GM21737 (cell line): Measurements from ENCODE around the gene MPP2.
"Not testable (repeated sequence)": the region's sequence is repeated elsewhere in the genome, so short reads cannot be mapped to it uniquely, and the experiment has no call there.

Source experiments
- ATAC-seq: cut with Tn5 transposase; IDR thresholded peaks from one replicate; pipeline ENCODE4 v1.9.1; 2021; ENCODE audit warnings: mild to moderate bottlenecking, moderate library complexity; ENCODE audit not compliant: unreplicated experiment

MPP2 gene, protein sequence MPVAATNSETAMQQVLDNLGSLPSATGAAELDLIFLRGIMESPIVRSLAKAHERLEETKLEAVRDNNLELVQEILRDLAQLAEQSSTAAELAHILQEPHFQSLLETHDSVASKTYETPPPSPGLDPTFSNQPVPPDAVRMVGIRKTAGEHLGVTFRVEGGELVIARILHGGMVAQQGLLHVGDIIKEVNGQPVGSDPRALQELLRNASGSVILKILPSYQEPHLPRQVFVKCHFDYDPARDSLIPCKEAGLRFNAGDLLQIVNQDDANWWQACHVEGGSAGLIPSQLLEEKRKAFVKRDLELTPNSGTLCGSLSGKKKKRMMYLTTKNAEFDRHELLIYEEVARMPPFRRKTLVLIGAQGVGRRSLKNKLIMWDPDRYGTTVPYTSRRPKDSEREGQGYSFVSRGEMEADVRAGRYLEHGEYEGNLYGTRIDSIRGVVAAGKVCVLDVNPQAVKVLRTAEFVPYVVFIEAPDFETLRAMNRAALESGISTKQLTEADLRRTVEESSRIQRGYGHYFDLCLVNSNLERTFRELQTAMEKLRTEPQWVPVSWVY

DNA sequence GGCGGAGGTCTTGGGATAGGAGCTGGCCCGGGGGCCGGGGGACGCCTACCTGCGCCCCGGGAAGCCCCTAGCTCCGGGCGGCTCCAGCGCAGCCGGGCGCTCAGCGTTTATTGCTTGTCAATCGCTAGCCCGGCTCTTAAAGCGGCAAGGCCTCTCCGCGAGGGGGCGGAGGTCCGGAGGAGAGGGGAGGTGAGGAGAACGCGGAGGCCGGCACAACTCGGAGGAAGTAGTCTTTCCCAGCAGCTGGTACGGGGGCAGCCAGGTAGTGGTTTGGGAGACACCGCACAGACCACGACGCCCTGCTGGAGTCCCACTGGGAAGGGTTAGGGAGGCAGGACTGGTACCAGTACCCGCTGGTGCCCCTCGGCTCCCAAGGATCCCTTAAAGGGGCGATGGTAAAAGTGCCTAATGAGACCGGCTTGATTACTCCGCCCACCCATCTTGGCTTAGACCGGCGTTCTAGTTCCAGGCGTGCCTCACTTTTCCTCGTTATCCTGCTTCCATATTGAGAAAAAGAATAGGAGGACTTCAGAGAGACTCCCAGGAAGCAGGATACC is at the start of gene MPP2:
Gene MPP2, minus strand, starts transcription at position 112 of the 557 bp plus-strand sequence. CDS start 3,076 bp downstream, outside the sequence.
- ATAC-seq, result no peak

DNA sequence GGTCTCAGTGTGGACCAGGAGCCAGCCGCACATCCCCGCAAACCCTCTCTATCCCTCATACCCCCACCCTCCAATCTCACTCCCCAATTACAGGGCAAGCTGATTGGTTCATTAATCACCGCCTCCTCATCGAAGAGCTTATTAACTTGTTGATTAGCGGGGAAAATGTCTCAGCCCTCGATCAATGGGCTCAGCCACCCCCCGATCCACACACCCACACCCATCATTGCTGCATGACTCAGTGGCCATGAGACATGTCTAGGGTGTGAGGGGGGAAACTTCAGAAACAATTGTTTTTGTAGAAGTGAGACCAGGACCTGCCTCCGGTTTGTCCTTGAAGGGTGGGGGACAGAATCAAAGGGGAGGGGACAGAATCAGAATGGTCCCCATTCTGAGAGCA is 48.9 kb upstream of the MPP2 start:
- no peak for ATAC-seq

DNA sequence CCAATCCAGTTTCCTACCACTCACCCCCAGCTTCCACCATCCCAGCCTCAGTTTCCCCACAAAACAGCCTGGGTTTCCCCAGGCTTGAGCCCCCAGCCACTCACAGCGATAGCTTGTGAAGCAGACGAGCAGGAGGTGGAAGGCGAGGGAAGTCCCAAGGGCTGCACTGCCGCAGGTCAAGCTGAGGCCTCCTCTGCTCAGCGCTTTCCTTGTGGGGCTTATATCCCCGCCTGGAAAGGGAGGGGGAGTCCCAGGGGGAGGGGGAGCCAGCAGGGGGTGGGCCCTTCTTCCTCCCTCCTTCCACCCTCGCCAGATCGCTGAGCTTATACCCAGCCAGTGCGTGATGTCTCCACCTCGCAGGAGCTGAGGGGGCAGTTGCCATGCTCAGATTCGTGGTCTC is 46.4 kb upstream of the MPP2 start, which contains the start of gene PYY:
Gene PYY, minus strand, starts transcription at position 195 of the 400 bp plus-strand sequence. CDS start 457 bp downstream, outside the sequence.
- no peak for ATAC-seq

- no peak for ATAC-seq
These were observed 45.7 kb upstream of the MPP2 start for GRCh38 chr17:43952724-43953666.

DNA sequence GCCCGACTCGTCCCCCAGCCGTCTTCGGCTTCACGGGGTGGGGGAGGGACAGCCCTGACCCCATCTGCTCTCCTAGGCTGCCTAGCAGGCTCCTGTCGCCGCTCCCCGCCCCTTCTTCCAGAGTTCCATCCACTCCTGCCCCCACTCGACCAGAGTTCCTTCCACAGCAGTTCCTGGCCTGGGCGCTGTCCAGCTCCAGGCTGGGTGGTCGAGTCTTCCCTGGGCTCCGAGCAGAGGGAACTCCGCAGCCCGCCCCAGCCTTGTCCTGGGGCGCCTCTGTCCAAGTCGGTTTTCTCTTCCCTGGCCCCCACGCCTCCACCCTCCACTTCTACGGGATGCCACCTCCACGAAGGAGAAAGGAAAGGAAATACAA is 45.0 kb upstream of the MPP2 start:
- ATAC-seq, result no peak

DNA sequence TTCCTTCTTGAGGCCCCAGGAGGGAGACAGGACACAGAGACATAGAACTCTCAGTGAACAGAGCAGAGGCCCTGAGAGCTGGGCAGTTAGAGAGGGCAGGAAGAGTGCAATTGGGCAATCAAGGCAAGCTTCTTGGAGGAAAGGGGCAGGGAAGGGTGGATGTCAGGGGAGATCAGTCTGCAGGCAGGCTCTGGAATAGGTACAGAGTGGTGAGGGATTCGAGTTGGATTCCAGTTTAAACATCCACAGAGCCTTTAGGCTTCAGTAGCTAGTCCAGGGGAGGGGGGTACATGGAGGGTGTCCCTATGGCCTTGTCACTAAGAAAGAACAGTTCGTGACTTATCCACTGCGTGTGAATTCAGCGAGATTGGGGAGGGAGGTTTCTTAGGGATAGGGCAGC is 44.4 kb upstream of the MPP2 start:
- ATAC-seq, result no peak

- no peak for ATAC-seq
These were observed 43.2 kb upstream of the MPP2 start for GRCh38 chr17:43950554-43950953.

GRCh38 chr17:43949781-43950180 is 42.4 kb upstream of the MPP2 start:
- no peak for ATAC-seq

GRCh38 chr17:43946781-43947180 is 39.4 kb upstream of the MPP2 start:
- ATAC-seq, result no peak

- no peak for ATAC-seq
These were observed 37.9 kb upstream of the MPP2 start for GRCh38 chr17:43945074-43945829.

DNA sequence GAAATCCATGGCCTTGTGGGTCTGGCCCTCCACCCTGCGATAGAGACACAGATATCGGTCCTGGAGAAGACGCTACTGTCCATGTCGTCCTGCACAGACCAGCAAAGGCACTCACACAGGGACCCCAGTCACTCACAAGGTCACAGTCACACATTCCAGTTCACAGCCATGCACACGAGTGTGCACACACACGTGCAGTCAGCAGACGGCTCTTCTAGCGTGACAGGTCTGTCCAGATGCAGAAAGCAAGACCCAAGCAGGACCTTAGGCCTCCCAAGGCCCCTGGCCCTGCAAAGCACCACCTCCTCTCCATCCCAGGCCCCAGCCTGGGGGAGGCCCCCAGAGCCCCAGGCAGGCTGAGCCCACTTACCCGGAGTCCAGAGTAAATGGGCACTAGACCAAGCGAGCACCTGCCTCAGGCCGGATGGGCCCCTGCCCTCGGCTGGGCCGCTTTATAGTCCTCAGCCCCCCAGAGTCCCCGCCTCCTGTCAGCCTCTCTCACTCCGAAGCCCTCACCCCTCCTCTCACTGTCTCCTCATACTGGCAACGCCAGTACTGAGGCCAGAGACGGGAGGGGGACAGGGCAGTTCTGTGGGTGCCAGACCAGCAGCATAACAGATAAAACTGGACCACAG is 34.8 kb upstream of the MPP2 start, which contains the start of gene PPY:
Gene PPY, minus strand, starts transcription at position 426 of the 635 bp plus-strand sequence. CDS start 822 bp downstream, outside the sequence.
- ATAC-seq, result no peak

DNA sequence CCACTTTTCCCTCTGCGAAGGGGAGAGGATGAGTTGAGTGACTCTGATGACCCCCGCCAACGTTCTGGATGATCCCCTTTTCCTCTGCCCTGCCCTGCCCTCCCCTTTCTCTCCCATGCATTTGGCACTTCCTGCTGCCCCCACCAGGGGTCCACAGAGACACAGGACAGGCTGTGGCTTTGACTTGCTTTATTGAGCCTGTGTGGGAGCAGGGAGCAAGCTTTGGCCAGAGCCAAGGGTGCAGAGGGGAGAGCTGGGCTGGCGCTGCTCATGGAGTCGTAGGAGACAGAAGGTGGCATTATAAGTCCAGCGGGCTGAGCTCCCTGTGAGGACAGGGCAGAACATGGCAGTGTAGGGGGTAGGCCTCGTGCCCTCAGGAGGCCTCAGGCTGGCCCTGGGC is 33.3 kb upstream of the MPP2 start:
- ATAC-seq, result no peak

GRCh38 chr17:43939886-43940285 is 32.5 kb upstream of the MPP2 start:
- ATAC-seq, result no peak

DNA sequence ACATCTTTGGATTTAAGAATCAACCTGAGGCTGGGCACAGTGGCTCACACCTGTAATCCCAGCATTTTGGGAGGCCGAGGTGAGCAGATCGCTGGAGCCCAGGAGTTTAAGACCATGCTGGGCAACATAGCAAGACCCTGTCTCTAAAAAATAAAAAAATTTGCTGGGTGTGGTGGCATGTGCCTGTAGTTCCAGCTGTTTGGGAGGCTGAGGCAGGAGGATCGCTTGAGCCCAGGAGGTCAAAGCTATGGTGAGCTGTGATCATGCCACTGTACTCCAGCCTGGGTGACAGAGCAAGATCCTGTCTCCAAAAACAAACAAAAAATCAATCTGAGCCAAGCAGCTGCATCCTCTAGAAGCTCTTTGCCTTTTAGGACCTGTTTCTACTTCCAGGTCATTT is 32.1 kb upstream of the MPP2 start:
- ATAC-seq, result not testable (repeated sequence)

- no peak for ATAC-seq
These were observed 31.5 kb upstream of the MPP2 start for GRCh38 chr17:43938838-43939182.

GRCh38 chr17:43936434-43936833 is 29.1 kb upstream of the MPP2 start:
- ATAC-seq, result no peak

- no peak for ATAC-seq
These were observed 28.6 kb upstream of the MPP2 start for GRCh38 chr17:43935926-43936261.

- no peak for ATAC-seq
These were observed 28.0 kb upstream of the MPP2 start for GRCh38 chr17:43935204-43935925.

DNA sequence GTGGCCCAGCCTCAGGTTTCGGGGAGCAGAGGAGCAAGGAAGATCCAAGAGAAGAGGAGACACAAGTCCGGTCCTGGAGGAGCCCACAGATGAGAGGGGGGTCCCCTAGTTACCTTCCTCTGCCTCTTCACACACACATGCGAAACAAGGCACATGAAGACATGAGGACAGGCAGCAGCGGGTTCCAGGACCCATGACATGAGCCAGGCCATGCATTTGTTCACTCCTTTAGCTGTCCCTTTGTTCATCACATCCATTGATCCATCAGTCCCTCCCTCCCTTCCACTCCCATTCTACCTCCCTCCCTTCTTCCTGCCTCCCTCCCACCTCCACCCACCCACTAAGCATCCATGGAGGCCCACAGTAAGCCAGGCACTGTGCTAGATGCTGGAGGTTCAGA is 25.6 kb upstream of the MPP2 start:
- no peak for ATAC-seq
